ENCODE data around the gene PTPN5. TPM values are rescaled to one million over a fixed set of nuclear protein-coding genes. Genes with fewer than 3 reads are reported as not detected.

The PTPN5 gene
- total RNA-seq, 1 donor from 2014 or later = 6.7 TPM

DNA sequence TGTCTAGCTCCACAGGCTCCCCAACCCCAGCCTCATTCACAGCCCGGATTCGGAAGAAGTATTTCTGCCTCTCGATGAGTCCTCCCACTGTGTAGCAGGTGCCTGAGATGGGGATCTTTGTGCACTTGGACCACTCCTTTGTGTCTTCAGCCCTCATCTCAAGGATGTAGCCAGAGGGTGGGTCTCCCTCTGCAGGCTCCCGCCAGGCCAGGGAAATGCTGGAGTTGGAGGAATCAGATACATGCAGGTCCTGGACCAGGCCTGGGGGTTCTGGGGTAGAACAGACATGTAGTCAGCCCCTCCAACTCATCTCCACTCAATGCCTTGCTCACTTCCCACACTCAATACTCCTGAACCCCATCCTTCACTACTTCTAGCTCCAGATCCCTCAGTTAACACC, 82.2 kb downstream of the PTPN5 start:
- no peak overlapping the region for H3K27ac ChIP-seq
- peak in 1 of 2 donors; percentile 15 for DNase-seq (ENCODE audit: low spot score in 2 of 2)
- no peak overlapping the region for H3K4me3 ChIP-seq
- intact Hi-C loops (cut with DNase I) = loop anchor here (5.0 to 10.0 kb wide), 4 partner anchors 385 to 1975 kb away; partner anchors contain the start of genes C11orf58, GTF2H1, HPS5 and HTATIP2
- no peaks in the 10 kb centered on the region for H3K36me3 ChIP-seq
- no peaks in the 10 kb centered on the region for H3K27me3 ChIP-seq
- TF ChIP-seq, protein P1, sequence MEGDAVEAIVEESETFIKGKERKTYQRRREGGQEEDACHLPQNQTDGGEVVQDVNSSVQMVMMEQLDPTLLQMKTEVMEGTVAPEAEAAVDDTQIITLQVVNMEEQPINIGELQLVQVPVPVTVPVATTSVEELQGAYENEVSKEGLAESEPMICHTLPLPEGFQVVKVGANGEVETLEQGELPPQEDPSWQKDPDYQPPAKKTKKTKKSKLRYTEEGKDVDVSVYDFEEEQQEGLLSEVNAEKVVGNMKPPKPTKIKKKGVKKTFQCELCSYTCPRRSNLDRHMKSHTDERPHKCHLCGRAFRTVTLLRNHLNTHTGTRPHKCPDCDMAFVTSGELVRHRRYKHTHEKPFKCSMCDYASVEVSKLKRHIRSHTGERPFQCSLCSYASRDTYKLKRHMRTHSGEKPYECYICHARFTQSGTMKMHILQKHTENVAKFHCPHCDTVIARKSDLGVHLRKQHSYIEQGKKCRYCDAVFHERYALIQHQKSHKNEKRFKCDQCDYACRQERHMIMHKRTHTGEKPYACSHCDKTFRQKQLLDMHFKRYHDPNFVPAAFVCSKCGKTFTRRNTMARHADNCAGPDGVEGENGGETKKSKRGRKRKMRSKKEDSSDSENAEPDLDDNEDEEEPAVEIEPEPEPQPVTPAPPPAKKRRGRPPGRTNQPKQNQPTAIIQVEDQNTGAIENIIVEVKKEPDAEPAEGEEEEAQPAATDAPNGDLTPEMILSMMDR (IDR thresholded peaks at IDR 0.05) = no peak
- no peaks in the 10 kb centered on the region for H3K9me3 ChIP-seq
- H3K4me1 ChIP-seq = no peaks in the 10 kb centered on the region

DNA sequence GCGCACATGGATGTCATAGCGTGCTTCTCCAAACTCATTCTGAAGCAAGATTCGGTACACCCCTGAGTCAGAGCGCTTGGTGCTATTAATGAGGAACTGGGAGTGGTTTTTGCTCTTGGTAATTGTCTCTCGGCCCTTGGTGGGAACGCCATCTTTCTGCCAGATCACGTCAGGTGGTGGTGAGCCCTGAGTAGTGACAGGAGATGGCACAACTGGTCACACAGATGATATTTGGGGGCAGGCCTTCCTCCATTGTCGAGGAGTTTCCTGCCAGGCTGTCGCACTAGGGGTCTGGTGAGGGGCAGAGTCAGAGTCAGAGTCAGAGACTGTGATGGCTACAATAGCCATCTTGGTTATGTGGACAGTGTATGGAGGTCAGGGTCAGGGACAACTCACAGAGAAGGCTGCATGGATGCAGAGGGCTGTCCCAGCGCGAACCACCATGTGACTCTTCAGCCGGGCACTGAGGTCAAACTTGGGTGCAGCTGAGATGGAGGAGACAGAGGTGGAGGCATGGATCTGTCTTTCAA, 83.7 kb downstream of the PTPN5 start:
- Histone ChIP-seq H3K9me3 (no peaks in the 10 kb centered on the region), H3K27ac (no peak overlapping the region), H3K4me3 (no peak overlapping the region), H3K36me3 (no peaks in the 10 kb centered on the region), H3K4me1 (no peaks in the 10 kb centered on the region), H3K27me3 (no peaks in the 10 kb centered on the region)
- intact Hi-C loops (cut with DNase I) = loop anchor here (2.0 to 10.0 kb wide), 5 partner anchors 73 to 1973 kb away; partner anchors contain the start of genes C11orf58, GTF2H1, HPS5 and HTATIP2
- no peak for DNase-seq (ENCODE audit: low spot score in 2 of 2)
- TF ChIP-seq, protein P1 (IDR thresholded peaks at IDR 0.05) = no peak

DNA sequence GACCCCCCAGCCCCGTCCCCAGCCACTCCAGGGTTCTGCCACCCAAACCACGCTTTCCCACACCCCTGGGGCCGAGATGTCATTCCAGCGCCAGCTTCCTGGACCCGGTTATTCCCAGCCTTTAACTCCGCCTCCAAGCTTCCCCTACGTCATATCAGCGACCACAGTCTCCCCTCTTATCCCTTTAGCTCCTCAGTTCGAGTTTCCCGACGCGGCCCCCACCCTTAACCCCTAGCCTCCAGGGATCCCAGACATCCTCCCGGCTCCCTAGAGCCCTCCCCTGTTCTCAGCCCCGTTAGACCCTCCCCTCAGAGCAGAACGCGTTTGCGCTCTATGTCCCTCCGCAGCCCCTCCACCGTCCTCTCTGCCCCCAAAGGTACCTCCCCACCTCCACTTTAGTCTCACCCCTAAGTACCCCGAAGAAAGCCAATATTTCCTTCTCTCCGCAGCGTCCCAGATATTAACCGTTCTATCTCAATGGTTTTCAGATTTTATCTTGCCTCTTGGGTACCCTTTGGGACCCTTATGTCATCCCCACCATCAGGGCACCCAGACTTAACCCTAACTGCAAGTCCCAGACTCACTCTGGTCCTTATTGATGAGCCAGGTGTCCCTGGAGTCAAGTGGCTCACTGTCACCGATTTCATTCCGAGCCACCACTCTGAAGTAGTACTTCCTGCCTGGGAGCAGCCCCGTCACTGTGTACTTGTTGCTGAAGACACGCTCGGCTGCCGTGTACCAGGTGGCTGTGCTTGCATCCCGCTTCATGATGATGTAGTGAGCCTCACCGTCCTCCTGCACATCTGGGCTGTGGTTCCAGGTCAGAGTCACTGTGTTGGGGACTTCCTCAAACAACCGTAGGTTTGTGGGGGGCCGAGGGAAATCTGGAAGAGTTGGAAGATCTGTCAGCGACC, 85.0 kb downstream of the PTPN5 start:
- peak in 1 of 2 donors; percentile 84 for DNase-seq (ENCODE audit: low spot score in 2 of 2)
- Histone ChIP-seq H3K4me1 (no peaks in the 10 kb centered on the region), H3K9me3 (no peaks in the 10 kb centered on the region), H3K36me3 (peaks cover 3% of the 10 kb centered on the region in 2 donors), H3K4me3 (peak overlapping the region; percentile 48 to 70), H3K27me3 (no peaks in the 10 kb centered on the region), H3K27ac (peak overlapping the region; percentile 79 to 88)
- intact Hi-C loops (cut with DNase I) = loop anchor here (1.0 to 10.0 kb wide), 6 partner anchors 15 to 1972 kb away; partner anchors contain the start of genes C11orf58, GTF2H1, HPS5 and HTATIP2
- TF ChIP-seq, protein P1 (IDR thresholded peaks at IDR 0.05) = no peak

DNA sequence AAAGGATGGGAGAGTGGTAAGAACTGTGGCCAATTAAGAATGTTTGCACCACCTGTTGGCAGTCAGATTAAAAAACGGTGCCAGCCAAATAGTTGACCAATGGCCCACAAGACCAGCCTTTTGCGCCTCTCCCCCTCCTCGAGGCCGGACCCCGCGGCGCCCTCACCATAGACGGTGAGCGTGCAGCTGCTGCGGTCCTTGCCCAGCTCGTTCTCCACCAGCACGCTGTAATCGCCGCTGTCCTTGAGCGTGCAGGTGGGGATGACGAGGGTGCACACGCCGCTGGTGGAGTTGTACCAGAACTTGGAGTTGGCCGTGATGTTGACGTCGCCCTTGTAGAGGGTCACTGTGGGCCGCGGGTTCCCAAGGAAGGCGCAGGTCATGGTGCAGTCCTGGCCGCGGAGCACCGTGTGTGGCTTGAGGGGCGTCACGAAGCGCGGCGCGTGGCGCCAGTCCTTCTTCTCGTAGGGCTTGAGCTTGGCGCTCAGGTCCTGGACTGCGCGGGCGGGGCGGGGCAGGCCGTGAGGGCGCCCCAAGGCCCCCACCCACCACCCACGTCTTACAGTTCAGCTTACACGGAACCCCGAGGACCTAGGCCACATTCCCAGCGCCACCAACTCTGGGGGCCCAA, 85.8 kb downstream of the PTPN5 start:
- Histone ChIP-seq H3K27me3 (no peaks in the 10 kb centered on the region), H3K4me3 (peak overlapping the region; percentile 48 to 70), H3K9me3 (no peaks in the 10 kb centered on the region), H3K4me1 (no peaks in the 10 kb centered on the region), H3K36me3 (peaks cover 5 to 7% of the 10 kb centered on the region in 2 donors), H3K27ac (peak overlapping the region; percentile 79 to 88)
- TF ChIP-seq, protein P1 (IDR thresholded peaks at IDR 0.05) = no peak
- DNase-seq (ENCODE audit: low spot score in 2 of 2) = no peak
- intact Hi-C loops (cut with DNase I) = loop anchor here (1.0 to 10.0 kb wide), 6 partner anchors 16 to 1971 kb away; partner anchors contain the start of genes C11orf58, GTF2H1, HPS5 and HTATIP2

DNA sequence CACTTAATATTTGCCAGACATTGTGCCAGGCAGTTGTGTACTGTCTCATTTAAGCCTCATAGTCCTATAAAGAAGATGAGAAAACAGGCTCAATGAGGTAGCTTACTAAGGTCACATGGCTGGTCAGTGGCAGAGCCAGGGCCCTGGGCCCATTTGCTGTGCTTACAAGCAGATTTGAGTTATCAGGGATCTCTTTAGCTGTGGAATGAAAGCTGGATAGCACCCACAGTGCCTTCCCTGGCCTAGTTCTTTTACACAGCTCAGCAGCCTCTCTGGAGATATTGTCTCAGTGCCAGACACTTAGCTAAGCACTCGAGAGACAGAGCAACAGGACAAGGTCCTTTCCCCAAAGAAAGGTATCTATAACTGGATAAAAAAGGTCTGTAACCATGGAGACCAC, 86.9 kb downstream of the PTPN5 start:
- peaks cover 0 to under 1% of the 10 kb centered on the region in 2 donors for H3K4me1 ChIP-seq
- no peak overlapping the region for H3K27ac ChIP-seq
- H3K36me3 ChIP-seq = peaks cover 5 to 7% of the 10 kb centered on the region in 2 donors
- no peak overlapping the region for H3K4me3 ChIP-seq
- DNase-seq (ENCODE audit: low spot score in 2 of 2) = no peak
- H3K27me3 ChIP-seq = no peaks in the 10 kb centered on the region
- intact Hi-C loops (cut with DNase I) = loop anchor here (5.0 to 10.0 kb wide), 4 partner anchors 380 to 1970 kb away; partner anchors contain the start of genes C11orf58, GTF2H1, HPS5 and HTATIP2
- no peaks in the 10 kb centered on the region for H3K9me3 ChIP-seq
- TF ChIP-seq, protein P1 (IDR thresholded peaks at IDR 0.05) = no peak

Data from ascending aorta (tissue), 2 donors.